Measurements from ENCODE around the gene FBXL16. TPM values are rescaled to one million over a fixed set of nuclear protein-coding genes. Genes with fewer than 3 reads are reported as not detected.

The FBXL16 gene
- total and polyA plus RNA-seq, 9 of the 15 experiments (the other 6 are each of a cell fraction or from before 2014, with no cell fraction given) = 0.21 to 8.2 (median 1.7) TPM

DNA sequence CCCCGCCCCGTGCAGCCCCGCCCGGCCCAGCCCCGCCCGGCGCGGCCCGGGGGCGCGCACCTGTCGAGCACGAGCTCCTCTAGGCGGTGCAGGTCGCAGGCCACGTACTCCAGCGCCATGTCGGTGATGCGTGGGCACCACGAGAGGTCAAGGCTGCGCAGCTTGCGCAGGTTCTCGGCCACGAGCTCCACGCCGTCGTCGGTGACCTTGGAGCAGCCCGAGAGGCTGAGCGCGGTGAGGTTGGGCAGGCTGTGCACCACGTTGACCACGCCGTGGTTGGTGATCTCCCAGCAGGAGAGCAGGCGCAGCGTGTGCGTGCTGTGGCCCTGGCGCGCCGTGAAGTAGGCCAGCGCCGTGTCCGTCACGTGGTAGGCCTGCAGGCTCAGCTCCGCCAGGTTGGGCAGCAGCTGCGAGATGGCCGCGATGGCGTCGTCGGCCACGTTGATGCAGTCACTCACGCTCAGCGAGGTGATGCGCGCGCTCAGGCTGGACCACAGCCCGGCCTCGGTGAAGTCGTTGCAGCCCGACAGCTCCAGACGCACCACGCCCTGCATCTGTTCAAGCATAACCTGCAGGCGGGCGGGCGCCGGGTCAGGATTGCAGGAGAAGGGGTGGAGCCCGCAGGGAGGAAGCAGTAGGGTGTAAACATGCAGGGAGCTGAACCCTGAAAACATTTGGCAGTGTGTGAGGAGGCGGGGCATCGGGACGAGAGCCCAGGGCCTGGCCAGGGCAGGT, 10.1 kb downstream of the FBXL16 start (continued):
- TF ChIP-seq, protein P1, sequence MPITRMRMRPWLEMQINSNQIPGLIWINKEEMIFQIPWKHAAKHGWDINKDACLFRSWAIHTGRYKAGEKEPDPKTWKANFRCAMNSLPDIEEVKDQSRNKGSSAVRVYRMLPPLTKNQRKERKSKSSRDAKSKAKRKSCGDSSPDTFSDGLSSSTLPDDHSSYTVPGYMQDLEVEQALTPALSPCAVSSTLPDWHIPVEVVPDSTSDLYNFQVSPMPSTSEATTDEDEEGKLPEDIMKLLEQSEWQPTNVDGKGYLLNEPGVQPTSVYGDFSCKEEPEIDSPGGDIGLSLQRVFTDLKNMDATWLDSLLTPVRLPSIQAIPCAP (CRISPR knock-in tag; IDR thresholded peaks at IDR 0.05; ENCODE audit: borderline replicate concordance) = no peak
- TF ChIP-seq CBFA2T2 (conservative IDR thresholded peaks at IDR 0.05) (no peak), PHB2 (IDR thresholded peaks at IDR 0.05; ENCODE audit: low read depth) (no peak), NCOA6 (IDR thresholded peaks at IDR 0.05) (no peak), POLR2G (IDR thresholded peaks at IDR 0.05; ENCODE audit: low read depth, low read length) (peak; percentile 71), ZNF830 (CRISPR knock-in tag; IDR thresholded peaks at IDR 0.05) (no peak), EGR1 (conservative IDR thresholded peaks at IDR 0.05) (peak; percentile 31; the same call in 1 of the 2 replicates), MCM2 (IDR thresholded peaks at IDR 0.05; ENCODE audit: low read depth) (no peak), HOXB6 (CRISPR knock-in tag; IDR thresholded peaks at IDR 0.05; ENCODE audit: borderline replicate concordance) (no peak), ZKSCAN1 (IDR thresholded peaks at IDR 0.05; ENCODE audit: low read depth, low read length) (0 out of 2 replicates have a peak, but pooled peaks have one; percentile 24), ESRRA (IDR thresholded peaks at IDR 0.05; ENCODE audit: borderline replicate concordance, low read depth) (peak; percentile 70), ZNF347 (CRISPR knock-in tag; IDR thresholded peaks at IDR 0.05; ENCODE audit: low read depth) (no peak), GATAD2B (IDR thresholded peaks at IDR 0.05; ENCODE audit: borderline replicate concordance) (no peak), KDM5B (IDR thresholded peaks at IDR 0.05; ENCODE audit: insufficient replicate concordance, low read depth, low read length) (no peak), ATF7 (IDR thresholded peaks at IDR 0.05) (peak; percentile 45; the same call in 1 of the 2 replicates), EZH2 (IDR thresholded peaks at IDR 0.05; ENCODE audit: borderline replicate concordance, low read depth, low read length) (no peak), NR3C1 (CRISPR knock-in tag; IDR thresholded peaks at IDR 0.05) (peak; percentile 63), CEBPB (tag; IDR thresholded peaks at IDR 0.05) (no peak), MAFK (IDR thresholded peaks at IDR 0.05; ENCODE audit: low read length) (no peak), ETV1 (tag; conservative IDR thresholded peaks at IDR 0.05; ENCODE audit: low read depth) (no peak), TSC22D4 (tag; IDR thresholded peaks at IDR 0.05) (no peak), NCOA1 (IDR thresholded peaks at IDR 0.05; ENCODE audit: low read depth) (no peak), ZNF212 (CRISPR knock-in tag; IDR thresholded peaks at IDR 0.05) (no peak), NCOA4 (IDR thresholded peaks at IDR 0.05; ENCODE audit: partially characterized antibody) (no peak), ZNF140 (CRISPR knock-in tag; IDR thresholded peaks at IDR 0.05) (no peak), ZNF77 (CRISPR knock-in tag; IDR thresholded peaks at IDR 0.05) (no peak)
- TF ChIP-seq, protein P2, sequence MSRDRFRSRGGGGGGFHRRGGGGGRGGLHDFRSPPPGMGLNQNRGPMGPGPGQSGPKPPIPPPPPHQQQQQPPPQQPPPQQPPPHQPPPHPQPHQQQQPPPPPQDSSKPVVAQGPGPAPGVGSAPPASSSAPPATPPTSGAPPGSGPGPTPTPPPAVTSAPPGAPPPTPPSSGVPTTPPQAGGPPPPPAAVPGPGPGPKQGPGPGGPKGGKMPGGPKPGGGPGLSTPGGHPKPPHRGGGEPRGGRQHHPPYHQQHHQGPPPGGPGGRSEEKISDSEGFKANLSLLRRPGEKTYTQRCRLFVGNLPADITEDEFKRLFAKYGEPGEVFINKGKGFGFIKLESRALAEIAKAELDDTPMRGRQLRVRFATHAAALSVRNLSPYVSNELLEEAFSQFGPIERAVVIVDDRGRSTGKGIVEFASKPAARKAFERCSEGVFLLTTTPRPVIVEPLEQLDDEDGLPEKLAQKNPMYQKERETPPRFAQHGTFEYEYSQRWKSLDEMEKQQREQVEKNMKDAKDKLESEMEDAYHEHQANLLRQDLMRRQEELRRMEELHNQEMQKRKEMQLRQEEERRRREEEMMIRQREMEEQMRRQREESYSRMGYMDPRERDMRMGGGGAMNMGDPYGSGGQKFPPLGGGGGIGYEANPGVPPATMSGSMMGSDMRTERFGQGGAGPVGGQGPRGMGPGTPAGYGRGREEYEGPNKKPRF (IDR thresholded peaks at IDR 0.05; ENCODE audit: low read depth, low read length) = no peak
- TF ChIP-seq, protein P3, sequence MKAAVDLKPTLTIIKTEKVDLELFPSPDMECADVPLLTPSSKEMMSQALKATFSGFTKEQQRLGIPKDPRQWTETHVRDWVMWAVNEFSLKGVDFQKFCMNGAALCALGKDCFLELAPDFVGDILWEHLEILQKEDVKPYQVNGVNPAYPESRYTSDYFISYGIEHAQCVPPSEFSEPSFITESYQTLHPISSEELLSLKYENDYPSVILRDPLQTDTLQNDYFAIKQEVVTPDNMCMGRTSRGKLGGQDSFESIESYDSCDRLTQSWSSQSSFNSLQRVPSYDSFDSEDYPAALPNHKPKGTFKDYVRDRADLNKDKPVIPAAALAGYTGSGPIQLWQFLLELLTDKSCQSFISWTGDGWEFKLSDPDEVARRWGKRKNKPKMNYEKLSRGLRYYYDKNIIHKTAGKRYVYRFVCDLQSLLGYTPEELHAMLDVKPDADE (conservative IDR thresholded peaks at IDR 0.05; ENCODE audit: control insufficient read depth, low read depth, low read length) = 0 out of 2 replicates have a peak, but pooled peaks have one; percentile 33

All from K562 (cell line).